ENCODE data around the gene PRM1. TPM values are rescaled to one million over a fixed set of nuclear protein-coding genes. Genes with fewer than 3 reads are reported as not detected.

Gene PRM1
- total and polyA plus RNA-seq, 2 of the 13 experiments (the other 11 are each of a cell fraction or from before 2014, with no cell fraction given) = not detected

DNA sequence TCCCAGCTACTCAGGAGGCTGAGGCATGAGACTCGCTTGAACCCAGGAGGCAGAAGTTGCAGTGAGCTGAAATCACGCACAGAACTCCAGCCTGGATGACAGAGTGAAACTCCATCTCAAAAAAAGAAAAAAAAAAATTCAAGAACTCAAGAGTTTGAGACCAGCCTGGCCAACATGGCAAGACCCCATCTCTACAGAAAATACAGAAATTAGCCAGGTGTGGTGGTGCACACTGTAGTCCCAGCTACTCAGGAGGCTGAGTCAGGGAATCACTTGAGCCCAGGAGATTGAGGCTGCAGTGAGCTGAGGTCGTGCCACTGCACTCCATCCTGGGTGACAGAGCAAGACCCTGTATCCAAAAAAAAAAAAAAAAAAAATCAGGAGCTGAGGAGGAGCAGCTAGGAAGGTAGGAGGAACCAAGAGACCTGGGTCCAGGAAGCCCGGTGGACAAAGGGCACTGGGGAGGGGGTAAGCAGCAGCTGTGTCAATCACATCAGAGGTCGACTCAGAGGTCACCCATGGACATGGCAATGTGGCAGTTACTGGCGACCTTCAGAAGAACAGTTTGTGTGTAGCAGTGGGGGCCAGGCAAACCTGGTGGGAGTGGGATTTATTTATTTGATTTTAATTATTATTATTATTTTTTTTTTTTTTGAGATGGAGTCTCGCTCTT lies 11.1 kb upstream of the PRM1 start (continued):
- TF ChIP-seq, protein P1, sequence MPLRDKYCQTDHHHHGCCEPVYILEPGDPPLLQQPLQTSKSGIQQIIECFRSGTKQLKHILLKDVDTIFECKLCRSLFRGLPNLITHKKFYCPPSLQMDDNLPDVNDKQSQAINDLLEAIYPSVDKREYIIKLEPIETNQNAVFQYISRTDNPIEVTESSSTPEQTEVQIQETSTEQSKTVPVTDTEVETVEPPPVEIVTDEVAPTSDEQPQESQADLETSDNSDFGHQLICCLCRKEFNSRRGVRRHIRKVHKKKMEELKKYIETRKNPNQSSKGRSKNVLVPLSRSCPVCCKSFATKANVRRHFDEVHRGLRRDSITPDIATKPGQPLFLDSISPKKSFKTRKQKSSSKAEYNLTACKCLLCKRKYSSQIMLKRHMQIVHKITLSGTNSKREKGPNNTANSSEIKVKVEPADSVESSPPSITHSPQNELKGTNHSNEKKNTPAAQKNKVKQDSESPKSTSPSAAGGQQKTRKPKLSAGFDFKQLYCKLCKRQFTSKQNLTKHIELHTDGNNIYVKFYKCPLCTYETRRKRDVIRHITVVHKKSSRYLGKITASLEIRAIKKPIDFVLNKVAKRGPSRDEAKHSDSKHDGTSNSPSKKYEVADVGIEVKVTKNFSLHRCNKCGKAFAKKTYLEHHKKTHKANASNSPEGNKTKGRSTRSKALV (CRISPR knock-in tag; IDR thresholded peaks at IDR 0.05) = no peak
- 0 out of 2 replicates have a peak, but pooled peaks have one; percentile 42 for TF ChIP-seq NR2C2 (CRISPR knock-in tag; IDR thresholded peaks at IDR 0.05; ENCODE audit: borderline replicate concordance)
- no peak for TF ChIP-seq SOX6 (IDR thresholded peaks at IDR 0.05)
- TF ChIP-seq SOX6 (CRISPR knock-in tag; IDR thresholded peaks at IDR 0.05) = 0 out of 2 replicates have a peak, but pooled peaks have one; percentile 4
- 0 out of 2 replicates have a peak, but pooled peaks have one; percentile 4 for TF ChIP-seq MLLT10 (CRISPR knock-in tag; IDR thresholded peaks at IDR 0.05)
- TF ChIP-seq, protein P2, sequence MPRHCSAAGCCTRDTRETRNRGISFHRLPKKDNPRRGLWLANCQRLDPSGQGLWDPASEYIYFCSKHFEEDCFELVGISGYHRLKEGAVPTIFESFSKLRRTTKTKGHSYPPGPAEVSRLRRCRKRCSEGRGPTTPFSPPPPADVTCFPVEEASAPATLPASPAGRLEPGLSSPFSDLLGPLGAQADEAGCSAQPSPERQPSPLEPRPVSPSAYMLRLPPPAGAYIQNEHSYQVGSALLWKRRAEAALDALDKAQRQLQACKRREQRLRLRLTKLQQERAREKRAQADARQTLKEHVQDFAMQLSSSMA (CRISPR knock-in tag; IDR thresholded peaks at IDR 0.05) = no peak
- TF ChIP-seq, protein P3, sequence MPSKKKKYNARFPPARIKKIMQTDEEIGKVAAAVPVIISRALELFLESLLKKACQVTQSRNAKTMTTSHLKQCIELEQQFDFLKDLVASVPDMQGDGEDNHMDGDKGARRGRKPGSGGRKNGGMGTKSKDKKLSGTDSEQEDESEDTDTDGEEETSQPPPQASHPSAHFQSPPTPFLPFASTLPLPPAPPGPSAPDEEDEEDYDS (CRISPR knock-in tag; IDR thresholded peaks at IDR 0.05) = no peak
- no peak for TF ChIP-seq ZSCAN20 (CRISPR knock-in tag; IDR thresholded peaks at IDR 0.05; ENCODE audit: borderline replicate concordance)
- no peak for TF ChIP-seq MTF2 (CRISPR knock-in tag; IDR thresholded peaks at IDR 0.05; ENCODE audit: borderline replicate concordance)
- TF ChIP-seq, protein P4, sequence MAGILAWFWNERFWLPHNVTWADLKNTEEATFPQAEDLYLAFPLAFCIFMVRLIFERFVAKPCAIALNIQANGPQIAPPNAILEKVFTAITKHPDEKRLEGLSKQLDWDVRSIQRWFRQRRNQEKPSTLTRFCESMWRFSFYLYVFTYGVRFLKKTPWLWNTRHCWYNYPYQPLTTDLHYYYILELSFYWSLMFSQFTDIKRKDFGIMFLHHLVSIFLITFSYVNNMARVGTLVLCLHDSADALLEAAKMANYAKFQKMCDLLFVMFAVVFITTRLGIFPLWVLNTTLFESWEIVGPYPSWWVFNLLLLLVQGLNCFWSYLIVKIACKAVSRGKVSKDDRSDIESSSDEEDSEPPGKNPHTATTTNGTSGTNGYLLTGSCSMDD (CRISPR knock-in tag; IDR thresholded peaks at IDR 0.05) = no peak
- TF ChIP-seq ZSCAN22 (CRISPR knock-in tag; IDR thresholded peaks at IDR 0.05) = no peak
- TF ChIP-seq YEATS4 (CRISPR knock-in tag; IDR thresholded peaks at IDR 0.05; ENCODE audit: borderline replicate concordance) = no peak
- TF ChIP-seq ZFP90 (CRISPR knock-in tag; IDR thresholded peaks at IDR 0.05; ENCODE audit: borderline replicate concordance) = no peak
- TF ChIP-seq ZNF121 (CRISPR knock-in tag; IDR thresholded peaks at IDR 0.05) = peak; percentile 84
- no peak for TF ChIP-seq ZNF7 (CRISPR knock-in tag; IDR thresholded peaks at IDR 0.05)
- no peak for TF ChIP-seq SP4 (CRISPR knock-in tag; IDR thresholded peaks at IDR 0.05)
- TF ChIP-seq DPF2 (CRISPR knock-in tag; IDR thresholded peaks at IDR 0.05; ENCODE audit: borderline replicate concordance, low read depth) = no peak
- TF ChIP-seq RCOR2 (CRISPR knock-in tag; IDR thresholded peaks at IDR 0.05) = 0 out of 2 replicates have a peak, but pooled peaks have one; percentile 36
- TF ChIP-seq ZNF552 (CRISPR knock-in tag; IDR thresholded peaks at IDR 0.05; ENCODE audit: borderline replicate concordance) = 0 out of 2 replicates have a peak, but pooled peaks have one; percentile 36
- no peak for TF ChIP-seq ZNF550 (CRISPR knock-in tag; IDR thresholded peaks at IDR 0.05; ENCODE audit: borderline replicate concordance)
- TF ChIP-seq, protein P5, sequence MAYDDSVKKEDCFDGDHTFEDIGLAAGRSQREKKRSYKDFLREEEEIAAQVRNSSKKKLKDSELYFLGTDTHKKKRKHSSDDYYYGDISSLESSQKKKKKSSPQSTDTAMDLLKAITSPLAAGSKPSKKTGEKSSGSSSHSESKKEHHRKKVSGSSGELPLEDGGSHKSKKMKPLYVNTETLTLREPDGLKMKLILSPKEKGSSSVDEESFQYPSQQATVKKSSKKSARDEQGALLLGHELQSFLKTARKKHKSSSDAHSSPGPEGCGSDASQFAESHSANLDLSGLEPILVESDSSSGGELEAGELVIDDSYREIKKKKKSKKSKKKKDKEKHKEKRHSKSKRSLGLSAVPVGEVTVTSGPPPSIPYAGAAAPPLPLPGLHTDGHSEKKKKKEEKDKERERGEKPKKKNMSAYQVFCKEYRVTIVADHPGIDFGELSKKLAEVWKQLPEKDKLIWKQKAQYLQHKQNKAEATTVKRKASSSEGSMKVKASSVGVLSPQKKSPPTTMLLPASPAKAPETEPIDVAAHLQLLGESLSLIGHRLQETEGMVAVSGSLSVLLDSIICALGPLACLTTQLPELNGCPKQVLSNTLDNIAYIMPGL (CRISPR knock-in tag; IDR thresholded peaks at IDR 0.05; ENCODE audit: borderline replicate concordance in 1 of 2, low read depth in 1 of 2) = no peak
